KBM-7 (cell line): Measurements from ENCODE around the gene RADIL.

ENCODE experiments used
- DNase-seq: peaks from one replicate; pipeline ENCODE4 v3.0.0-alpha.2; 2015
- in situ Hi-C: fragments of 300-500 bp; cut with MboI; formaldehyde crosslinking; loops from 2 replicates; pipeline ENCODE4 v1.14.3; 2020; ENCODE audit warnings: low sequenced_read_pairs, low pct_unique_long_range_greater_than_20kb, mixed read lengths

The RADIL gene

DNA sequence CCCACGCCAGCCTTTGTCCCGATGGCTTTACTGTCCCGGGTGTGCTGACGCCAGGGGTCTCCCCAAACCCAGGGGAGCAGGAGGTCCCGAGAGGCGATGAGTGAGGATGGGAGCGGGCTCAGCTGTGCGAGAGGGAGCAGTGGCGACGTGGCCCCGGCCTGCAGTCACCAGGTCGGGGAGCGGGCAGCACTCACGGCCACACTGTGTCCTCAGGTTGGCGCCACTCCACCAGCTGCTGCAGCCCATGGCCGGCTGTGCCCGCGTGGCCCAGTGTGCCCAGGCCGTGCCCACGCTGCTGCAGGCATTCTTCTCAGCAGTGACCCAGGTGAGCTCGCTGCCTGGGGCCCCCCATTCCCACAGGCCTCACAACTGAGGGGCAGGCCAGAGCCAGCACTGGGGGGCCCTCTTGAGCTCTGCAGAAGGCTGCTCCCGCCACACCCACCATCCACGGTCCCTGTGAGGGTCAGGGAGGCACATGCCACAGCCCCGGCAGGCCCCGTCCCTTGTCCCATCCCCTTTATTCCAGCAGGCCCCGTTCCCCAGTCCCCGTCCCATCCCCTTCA lies 94.8 kb downstream of the RADIL start:
- in situ Hi-C loops: no loop called here
- no peak for DNase-seq

GRCh38 chr7:4787947-4788626 lies 95.4 kb downstream of the RADIL start:
- in situ Hi-C loops: no loop called here
- DNase-seq: no peak

DNA sequence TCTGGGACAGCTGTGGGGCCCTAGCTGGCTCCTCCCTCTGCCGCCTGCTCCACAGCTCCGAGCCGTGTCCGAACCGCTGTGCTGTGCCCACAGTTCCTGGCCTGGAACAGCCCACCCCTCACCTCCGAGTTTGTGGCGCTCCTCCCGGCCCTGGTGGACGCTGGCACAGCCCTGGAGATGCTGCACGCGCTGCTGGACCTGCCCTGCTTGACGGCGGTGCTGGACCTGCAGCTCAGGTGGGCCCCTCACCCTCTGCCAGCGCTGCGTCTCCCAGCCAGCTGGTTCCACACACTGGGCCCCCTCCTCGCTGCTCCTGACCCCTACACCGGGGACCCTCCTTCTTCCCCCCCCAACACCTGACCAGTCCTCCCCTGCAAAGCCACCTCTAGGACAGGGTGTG lies 96.0 kb downstream of the RADIL start:
- no peak for DNase-seq
- in situ Hi-C loops: no loop called here

DNA sequence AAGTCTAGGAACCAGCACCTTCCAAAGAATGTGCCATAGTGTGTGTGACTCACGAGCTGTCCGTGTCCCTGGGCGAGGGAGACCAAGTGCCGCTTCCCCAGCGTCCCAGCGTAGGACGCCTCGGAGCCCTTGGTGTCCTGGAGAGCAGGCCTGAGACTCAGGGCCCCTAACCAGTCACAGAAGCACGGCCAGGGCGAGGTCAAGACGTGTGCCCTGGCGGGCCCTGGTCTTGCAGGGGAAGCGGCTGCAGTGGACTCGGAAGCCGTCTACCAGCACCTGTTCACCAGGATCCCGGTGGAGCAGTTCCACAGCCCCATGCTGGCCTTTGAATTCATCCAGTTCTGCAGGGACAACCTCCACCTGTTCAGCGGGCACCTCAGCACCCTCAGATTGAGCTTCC lies 97.5 kb downstream of the RADIL start:
- in situ Hi-C loops: no loop called here
- no peak for DNase-seq

GRCh38 chr7:4785371-4785770 lies 98.1 kb downstream of the RADIL start:
- DNase-seq: no peak

GRCh38 chr7:4784799-4785198 lies 98.7 kb downstream of the RADIL start:
- in situ Hi-C loops: no loop called here
- DNase-seq: no peak

More at GRCh38 chr7:4785371-4785770, 98.1 kb downstream of the RADIL start:
- in situ Hi-C loops: no loop called here

GRCh38 chr7:4783762-4784351 lies 99.7 kb downstream of the RADIL start:
- in situ Hi-C loops: no loop called here
- no peak for DNase-seq

DNA sequence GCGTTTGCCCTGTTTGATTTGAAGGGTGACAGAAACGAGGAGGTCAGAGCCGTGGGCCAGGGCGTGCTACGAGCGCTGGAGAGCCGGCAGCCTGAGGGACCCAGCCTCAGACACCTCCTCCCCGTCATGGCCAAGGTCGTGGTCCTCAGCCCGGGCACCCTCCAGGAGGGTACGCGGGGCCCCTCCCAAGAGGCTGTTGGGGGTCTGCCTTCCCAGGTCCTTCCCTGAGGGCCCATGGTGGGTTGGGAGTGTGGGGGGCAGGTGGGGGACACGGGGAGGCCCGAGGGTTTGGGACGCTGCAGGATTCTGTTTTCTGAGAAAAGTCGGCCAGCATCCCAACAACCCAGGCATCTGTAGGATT lies 100.2 kb downstream of the RADIL start:
- in situ Hi-C loops: no loop called here
- no peak for DNase-seq

DNA sequence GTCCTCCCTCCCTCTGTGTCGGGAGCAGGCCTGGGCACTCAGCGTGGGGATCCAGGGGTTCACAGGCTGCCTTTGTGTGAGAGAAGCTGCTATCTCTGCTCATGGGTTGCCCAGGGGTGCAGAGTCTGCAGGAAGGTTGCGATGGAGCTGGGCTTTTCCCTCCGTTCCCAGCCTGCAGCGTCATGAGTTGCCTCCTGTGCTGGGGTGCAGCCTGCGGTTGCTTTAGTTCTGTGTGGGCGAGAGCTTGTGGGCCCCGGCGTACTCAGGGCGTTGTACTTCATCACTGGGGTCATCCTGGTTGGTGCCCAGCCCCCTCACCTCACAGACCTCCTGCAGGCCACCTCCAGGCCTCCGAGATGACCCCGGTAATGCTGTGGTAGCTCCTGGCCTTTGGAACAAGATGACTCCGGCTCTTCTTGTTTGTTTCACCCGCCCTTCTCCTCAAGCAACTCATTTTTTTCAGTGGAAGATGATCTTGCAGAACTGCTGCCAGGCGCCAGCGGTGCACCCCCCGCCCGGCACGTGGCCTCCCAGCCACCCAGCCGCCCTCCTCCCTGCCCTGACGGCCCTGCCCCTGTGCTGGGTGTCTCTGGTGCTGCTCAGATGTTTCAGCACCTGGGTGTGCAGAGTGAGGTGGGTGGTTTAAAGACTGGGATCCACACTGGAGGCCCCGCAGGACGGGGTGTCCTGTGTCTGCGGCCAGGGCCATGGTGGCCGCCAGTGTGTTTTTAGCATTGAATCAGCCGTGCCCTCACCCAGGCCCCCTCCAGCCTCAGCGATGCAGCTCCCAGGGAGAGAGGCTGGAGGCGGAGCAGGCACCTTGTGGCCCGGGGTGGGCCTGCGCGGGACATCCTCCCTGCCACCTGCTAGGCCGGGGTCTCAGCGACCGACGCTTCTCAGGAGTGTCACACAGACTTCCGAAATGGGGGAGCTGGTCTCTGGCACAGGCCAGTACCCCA lies 100.9 kb downstream of the RADIL start:
- in situ Hi-C loops: no loop called here
- DNase-seq: no peak

DNA sequence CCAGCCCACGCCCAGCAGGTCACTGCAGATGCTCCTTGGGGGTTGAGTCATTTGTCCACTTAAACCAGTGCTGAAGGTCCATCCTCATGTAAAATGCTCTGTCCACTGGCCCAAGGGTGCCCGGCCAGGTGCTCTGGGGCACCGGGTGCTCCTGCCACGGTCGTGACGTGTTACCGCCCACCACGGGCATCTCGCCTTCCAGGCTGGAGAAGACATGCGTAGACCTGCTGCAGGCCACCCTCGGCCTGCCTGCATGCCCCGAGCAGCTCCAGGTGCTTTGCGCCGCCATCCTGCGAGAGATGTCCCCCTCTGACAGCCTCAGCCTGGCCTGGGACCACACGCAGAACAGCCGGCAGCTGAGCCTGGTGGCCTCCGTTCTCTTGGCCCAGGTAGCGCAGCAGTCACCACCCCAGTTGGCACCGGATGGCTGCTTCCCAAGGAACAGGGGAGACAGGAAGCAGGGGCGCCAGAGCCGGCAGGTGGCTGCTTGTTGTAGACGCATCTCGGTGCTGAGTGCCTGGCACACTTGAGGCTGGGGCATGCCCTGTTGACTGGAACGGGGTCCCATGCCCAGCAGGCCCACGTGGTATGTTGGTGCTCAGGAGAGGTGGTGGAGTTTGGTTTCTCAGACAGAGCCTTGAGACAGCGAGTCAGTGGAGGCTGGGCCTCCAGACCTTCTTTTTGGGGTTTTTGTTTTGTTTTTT lies 102.0 kb downstream of the RADIL start:
- DNase-seq: no peak
- in situ Hi-C loops: no loop called here

DNA sequence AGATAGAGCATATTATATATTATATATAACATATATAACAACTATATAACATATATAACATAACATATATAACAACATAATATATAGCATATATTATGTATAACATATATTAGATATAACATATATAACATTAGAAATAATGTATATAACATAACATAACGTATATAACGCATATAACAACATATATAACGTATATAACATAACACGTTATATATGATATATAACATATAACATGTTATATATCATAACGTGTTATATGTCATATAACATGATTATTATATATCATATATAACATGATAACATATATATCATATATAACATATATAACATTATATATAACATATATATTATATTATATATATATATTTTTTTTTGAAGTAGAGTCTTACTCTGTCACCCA lies 104.4 kb downstream of the RADIL start:
- in situ Hi-C loops: no loop called here
- DNase-seq: no peak

GRCh38 chr7:4775848-4776623 lies 107.5 kb downstream of the RADIL start:
- in situ Hi-C loops: no loop called here
- DNase-seq: no peak

DNA sequence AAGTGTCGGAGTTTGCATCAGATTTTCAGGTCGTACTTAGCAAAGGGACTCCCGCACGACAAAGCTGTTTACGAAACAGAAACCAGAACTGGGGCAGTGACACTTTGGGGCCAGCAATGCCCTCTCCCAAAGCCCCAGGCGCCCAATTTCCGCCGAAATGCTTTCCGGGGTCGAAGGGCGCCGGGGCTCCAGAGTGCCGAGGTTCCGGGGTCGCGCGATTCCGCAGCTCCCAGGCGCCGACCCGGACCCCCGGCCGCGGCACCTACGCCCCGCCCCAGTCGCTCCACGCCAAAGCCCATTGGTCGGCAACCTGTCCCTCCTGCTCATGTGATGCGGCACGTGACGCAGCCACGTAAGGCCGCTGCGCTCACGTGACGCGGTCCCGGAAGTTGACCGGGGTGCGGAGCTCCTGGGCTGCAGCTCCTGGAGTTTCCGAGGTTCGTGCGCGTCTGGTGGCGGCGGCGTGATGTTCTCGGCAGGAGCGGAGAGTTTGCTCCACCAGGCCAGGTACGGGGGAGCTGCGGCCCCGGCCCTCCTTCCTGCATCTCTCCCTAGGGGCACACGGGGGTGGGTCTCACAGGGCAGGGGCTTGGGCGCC lies 108.2 kb downstream of the RADIL start, which contains the start of gene AP5Z1:
Gene AP5Z1 (plus strand): TSS at position 374 of the 598 bp plus-strand sequence. CDS start 93 bp downstream, at position 467.
- in situ Hi-C loops: no loop called here
- peak; percentile 96 for DNase-seq

- in situ Hi-C loops: no loop called here
- no peak for DNase-seq
Observed at GRCh38 chr7:4774658-4775249, 108.8 kb downstream of the RADIL start.

DNA sequence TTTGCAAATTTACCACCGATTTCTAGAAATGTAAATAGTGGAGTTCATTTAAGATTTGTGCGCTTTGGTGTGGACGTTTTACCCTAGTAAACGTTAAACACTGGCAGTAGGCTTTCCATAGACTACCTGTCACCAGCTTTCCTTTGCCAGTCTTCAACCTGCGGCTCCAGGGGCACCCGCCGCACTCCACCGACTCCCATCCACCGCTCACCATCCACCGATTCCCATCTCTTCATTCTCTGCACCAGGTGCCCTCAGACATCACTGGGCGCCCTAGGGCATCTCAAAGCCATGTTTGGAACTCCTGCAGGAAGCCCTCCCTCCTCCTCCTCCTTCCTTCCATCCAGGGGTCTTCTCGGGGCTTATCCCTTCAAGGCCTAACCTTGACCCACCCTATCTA lies 109.5 kb downstream of the RADIL start:
- DNase-seq: no peak
- in situ Hi-C loops: no loop called here

- no peak for DNase-seq
- in situ Hi-C loops: no loop called here
Observed at GRCh38 chr7:4772306-4772705, 111.2 kb downstream of the RADIL start.

- no peak for DNase-seq
- in situ Hi-C loops: no loop called here
Observed at GRCh38 chr7:4771737-4772136, 111.8 kb downstream of the RADIL start.

DNA sequence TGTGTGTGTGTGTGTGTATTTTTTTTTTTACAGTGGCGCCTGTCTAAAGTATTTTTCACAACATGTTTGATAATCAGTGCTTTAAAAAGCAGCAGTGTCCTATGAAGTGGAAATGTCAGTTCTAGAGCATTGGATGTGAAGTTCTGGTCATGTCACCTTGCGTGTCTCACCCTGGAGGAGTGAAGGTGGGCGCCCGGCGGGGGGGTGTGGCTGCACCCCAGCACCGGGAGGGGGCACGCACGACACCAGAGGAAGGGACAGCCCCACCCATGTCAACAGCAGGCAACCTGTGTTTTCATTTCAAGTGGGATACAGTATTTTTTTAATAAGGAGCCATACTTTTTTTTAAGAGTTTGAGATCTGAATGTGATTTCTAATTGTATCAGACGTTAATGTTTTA lies 112.6 kb downstream of the RADIL start:
- no peak for DNase-seq
- in situ Hi-C loops: no loop called here
